ENCODE data around the gene USPL1. TPM values are rescaled to one million over a fixed set of nuclear protein-coding genes. Genes with fewer than 3 reads are reported as not detected.

The USPL1 gene
- total RNA-seq, 1 experiment from 2014 or later, result 14.3 TPM

- TF ChIP-seq FOXP4 (CRISPR knock-in tag; IDR thresholded peaks at IDR 0.05) (peak; percentile 68; the same call in 1 of the 2 replicates), ZNF671 (CRISPR knock-in tag; IDR thresholded peaks at IDR 0.05) (no peak), NFE2L1 (CRISPR knock-in tag; IDR thresholded peaks at IDR 0.05) (0 out of 2 replicates have a peak, but pooled peaks have one; percentile 62), E2F4 (CRISPR knock-in tag; IDR thresholded peaks at IDR 0.05; ENCODE audit: borderline replicate concordance, low read depth) (peak; percentile 53; the same call in 1 of the 2 replicates), ZNF317 (CRISPR knock-in tag; IDR thresholded peaks at IDR 0.05; ENCODE audit: borderline replicate concordance, low read depth) (no peak), PREB (CRISPR knock-in tag; IDR thresholded peaks at IDR 0.05; ENCODE audit: borderline replicate concordance) (no peak), FOXP1 (CRISPR knock-in tag; IDR thresholded peaks at IDR 0.05; ENCODE audit: borderline replicate concordance) (peak; percentile 93), ZNF263 (CRISPR knock-in tag; IDR thresholded peaks at IDR 0.05; ENCODE audit: low read depth) (no peak), SMAD4 (CRISPR knock-in tag; IDR thresholded peaks at IDR 0.05) (no peak), RELA (CRISPR knock-in tag; IDR thresholded peaks at IDR 0.05; ENCODE audit: borderline replicate concordance) (no peak; the same call in 1 of the 2 replicates), CTCF (IDR thresholded peaks at IDR 0.05) (peak; percentile 42; the same call in 1 of the 2 replicates), ARID4B (CRISPR knock-in tag; IDR thresholded peaks at IDR 0.05; ENCODE audit: borderline replicate concordance) (peak; percentile 75), ATF3 (CRISPR knock-in tag; conservative IDR thresholded peaks at IDR 0.05) (0 out of 2 replicates have a peak, but pooled peaks have one; percentile 32), ZBTB21 (CRISPR knock-in tag; IDR thresholded peaks at IDR 0.05; ENCODE audit: borderline replicate concordance) (no peak), PRDM15 (CRISPR knock-in tag; IDR thresholded peaks at IDR 0.05) (no peak), SP1 (CRISPR knock-in tag; conservative IDR thresholded peaks at IDR 0.05) (peak; percentile 66), ZNF232 (CRISPR knock-in tag; IDR thresholded peaks at IDR 0.05) (no peak; the same call in 1 of the 2 replicates), HMGXB4 (CRISPR knock-in tag; IDR thresholded peaks at IDR 0.05) (peak; percentile 99), JAZF1 (CRISPR knock-in tag; IDR thresholded peaks at IDR 0.05) (no peak), NFYB (CRISPR knock-in tag; conservative IDR thresholded peaks at IDR 0.05; ENCODE audit: low read depth) (0 out of 2 replicates have a peak, but pooled peaks have one; percentile 23)
These were observed 56.2 kb downstream of the USPL1 start (continued) for GRCh38 chr13:30673669-30674521.

All from WTC11 (cell line).